H9 (cell line): ENCODE data around the gene NCKAP5L. TPM values are rescaled to one million over a fixed set of nuclear protein-coding genes. Genes with fewer than 3 reads are reported as not detected.

Source experiments
- DNase-seq: peaks from one replicate; pipeline ENCODE4 v3.0.0-alpha.2; 2017
- H2AFZ ChIP-seq: one replicate; pipeline ENCODE4 v1.6.1; 2013; ENCODE audit warnings: mild to moderate bottlenecking, low read length, control low read depth, moderate library complexity
- H2AK5ac ChIP-seq: 2 replicates; pipeline ENCODE4 v1.6.1; 2013; ENCODE audit warnings: low read length, control low read depth, mixed read lengths; ENCODE audit not compliant: insufficient read length
- H2BK120ac ChIP-seq: one replicate; pipeline ENCODE4 v1.6.1; 2013; ENCODE audit warnings: low read depth, mild to moderate bottlenecking, low read length, control low read depth, inconsistent platforms; ENCODE audit not compliant: poor library complexity, severe bottlenecking
- H2BK12ac ChIP-seq: 2 replicates; pipeline ENCODE4 v1.6.1; 2013; ENCODE audit warnings: low read length, control low read depth, mixed read lengths, low read depth; ENCODE audit not compliant: insufficient read length
- H2BK15ac ChIP-seq: 2 replicates; pipeline ENCODE4 v1.6.1; 2013; ENCODE audit warnings: low read depth, low read length, control low read depth
- H2BK20ac ChIP-seq: one replicate; pipeline ENCODE4 v1.6.1; 2013; ENCODE audit warnings: low read depth, mild to moderate bottlenecking, low read length, control low read depth, inconsistent platforms; ENCODE audit not compliant: poor library complexity, severe bottlenecking
- H2BK5ac ChIP-seq: 2 replicates; pipeline ENCODE4 v1.6.1; 2013; ENCODE audit warnings: low read length, control low read depth, mixed read lengths; ENCODE audit not compliant: insufficient read length
- H3K14ac ChIP-seq: 2 replicates; pipeline ENCODE4 v1.6.1; 2013; ENCODE audit warnings: low read length, control low read depth; ENCODE audit not compliant: insufficient read depth
- H3K18ac ChIP-seq: 2 replicates; pipeline ENCODE4 v1.6.1; 2013; ENCODE audit warnings: low read depth, mild to moderate bottlenecking, mixed read lengths, low read length, control low read depth; ENCODE audit not compliant: insufficient read length
- H3K23ac ChIP-seq: 2 replicates; pipeline ENCODE4 v1.6.1; 2013; ENCODE audit warnings: low read length, control low read depth, mixed read lengths, low read depth; ENCODE audit not compliant: insufficient read length
- H3K23me2 ChIP-seq: 2 replicates; pipeline ENCODE4 v1.6.1; 2013; ENCODE audit warnings: low read depth, mild to moderate bottlenecking, mixed read lengths, low read length, control low read depth; ENCODE audit not compliant: insufficient read length, poor library complexity, severe bottlenecking
- H3K27ac ChIP-seq: 2 replicates; pipeline ENCODE4 v1.5.1; 2013; ENCODE audit warnings: low read length, control low read depth, mixed read lengths, low read depth; ENCODE audit not compliant: insufficient read length
- H3K27me3 ChIP-seq: 2 replicates; pipeline ENCODE4 v1.6.1; 2013; ENCODE audit warnings: low read length, control low read depth, inconsistent platforms; ENCODE audit not compliant: insufficient read depth
- H3K4ac ChIP-seq: 2 replicates; pipeline ENCODE4 v1.6.1; 2013; ENCODE audit warnings: low read depth, mild to moderate bottlenecking, control low read depth, inconsistent platforms, low read length, moderate library complexity
- H3K4me1 ChIP-seq: 2 replicates; pipeline ENCODE4 v1.6.1; 2013; ENCODE audit warnings: low read length, control low read depth, inconsistent platforms; ENCODE audit not compliant: insufficient read depth
- H3K4me2 ChIP-seq: 2 replicates; pipeline ENCODE4 v1.6.1; 2013; ENCODE audit warnings: low read length, control low read depth, mixed read lengths; ENCODE audit not compliant: insufficient read length, insufficient read depth
- H3K56ac ChIP-seq: 2 replicates; pipeline ENCODE4 v1.6.1; 2013; ENCODE audit warnings: low read depth, mild to moderate bottlenecking, mixed read lengths, low read length, control low read depth; ENCODE audit not compliant: insufficient read length
- H3K79me1 ChIP-seq: 2 replicates; pipeline ENCODE4 v1.6.1; 2013; ENCODE audit warnings: low read depth, mild to moderate bottlenecking, moderate library complexity, low read length, control low read depth, inconsistent platforms; ENCODE audit not compliant: insufficient read depth, poor library complexity, severe bottlenecking
- H3K79me2 ChIP-seq: 2 replicates; pipeline ENCODE4 v1.6.1; 2013; ENCODE audit warnings: low read length, control low read depth, inconsistent platforms; ENCODE audit not compliant: insufficient read depth
- H3K9ac ChIP-seq: 2 replicates; pipeline ENCODE4 v1.6.1; 2013; ENCODE audit warnings: low read length, control low read depth, mixed read lengths; ENCODE audit not compliant: insufficient read length; ENCODE audit errors: extremely low read depth
- H3K9me3 ChIP-seq: one replicate; pipeline ENCODE4 v1.6.1; 2013; ENCODE audit warnings: low read depth, low read length, inconsistent platforms; ENCODE audit not compliant: control insufficient read depth
- H3T11ph ChIP-seq: one replicate; pipeline ENCODE4 v1.6.1; 2013; ENCODE audit warnings: mild to moderate bottlenecking, low read length, control low read depth, inconsistent platforms
- H4K20me1 ChIP-seq: one replicate; pipeline ENCODE4 v1.6.1; 2013; ENCODE audit not compliant: control insufficient read depth, insufficient read length, insufficient read depth
- H4K5ac ChIP-seq: 2 replicates; pipeline ENCODE4 v1.6.1; 2013; ENCODE audit warnings: low read depth, mild to moderate bottlenecking, mixed read lengths, low read length, control low read depth; ENCODE audit not compliant: insufficient read length
- H4K8ac ChIP-seq: replicated peaks from 2 replicates; pipeline ENCODE4 v1.6.1; 2013; ENCODE audit warnings: low read length, control low read depth, mixed read lengths, low read depth; ENCODE audit not compliant: insufficient read length
- H4K91ac ChIP-seq: 2 replicates; pipeline ENCODE4 v1.6.1; 2013; ENCODE audit warnings: low read depth, mild to moderate bottlenecking, moderate library complexity, mixed read lengths, low read length, control low read depth; ENCODE audit not compliant: insufficient read length
- H3K27ac Mint-ChIP-seq, 3 experiments: 2 replicates in 2 of 3; 3 replicates in 1 of 3; pipeline ENCODE4 v1.8.0; 2020 to 2021; ENCODE audit warnings: mixed read lengths in 3 of 3, mild to moderate bottlenecking in 1 of 3, moderate library complexity in 1 of 3
- H3K27me3 Mint-ChIP-seq: 2 replicates; pipeline ENCODE4 v1.8.0; 2021; ENCODE audit warnings: low read depth, mild to moderate bottlenecking, moderate library complexity, mixed read lengths
- H3K36me3 Mint-ChIP-seq, 3 experiments: 2 replicates in 2 of 3; 3 replicates in 1 of 3; pipeline ENCODE4 v1.8.0; 2020 to 2021; ENCODE audit warnings: low read depth in 3 of 3, mixed read lengths in 3 of 3; ENCODE audit not compliant: insufficient read depth in 1 of 3
- H3K4me1 Mint-ChIP-seq, 2 experiments: 2 replicates each; pipeline ENCODE4 v1.8.0; 2020; ENCODE audit warnings: mixed read lengths in 2 of 2
- H3K4me3 Mint-ChIP-seq, 2 experiments: 2 replicates in 1 of 2; 3 replicates in 1 of 2; pipeline ENCODE4 v1.8.0; 2020 to 2021; ENCODE audit warnings: mild to moderate bottlenecking in 2 of 2, mixed read lengths in 2 of 2, moderate library complexity in 1 of 2
- H3K9me3 Mint-ChIP-seq, 2 experiments: 2 replicates in 1 of 2; 3 replicates in 1 of 2; pipeline ENCODE4 v1.8.0; 2020; ENCODE audit warnings: mild to moderate bottlenecking in 2 of 2, mixed read lengths in 2 of 2, moderate library complexity in 1 of 2
- CTCF ChIP-seq: fragments of 200-600 bp; sonication (generic); conservative IDR thresholded peaks from 3 replicates; pipeline ENCODE4 v1.8.0; 2021; ENCODE audit warnings: antibody characterized with exemption, mild to moderate bottlenecking
- WGBS: extraction: QIAGEN DNeasy Blood & Tissue Kit; methylation state at CpG from one replicate; pipeline ENCODE4 v1.1.7; 2013; ENCODE audit warnings: missing lambda C conversion rate, low lambda C conversion rate, mixed read lengths; ENCODE audit not compliant: insufficient read length; ENCODE audit errors: extremely low coverage; 5-methylcytosine and 5-hydroxymethylcytosine counted together
- total RNA-seq: library from RNA; stranded (reverse); gene quantifications from 2 replicates; pipeline ENCODE4 v1.2.1, GENCODE V29; 2021

Gene NCKAP5L
- total RNA-seq, 1 experiment from 2014 or later: 27.7 TPM

GRCh38 chr12:49808686-49809380, 19.4 kb downstream of the NCKAP5L start:
- Histone ChIP-seq H2BK15ac (no peak overlapping the region), H3K23ac (no peak overlapping the region), H3T11ph (no peak overlapping the region), H3K9ac (no peak overlapping the region), H3K56ac (no peak overlapping the region), H2AFZ (no peak overlapping the region), H2BK12ac (no peak overlapping the region), H3K79me2 (no peaks in the 10 kb centered on the region), H3K4ac (no peak overlapping the region), H4K20me1 (no peaks in the 10 kb centered on the region), H4K5ac (no peak overlapping the region), H3K14ac (peak overlapping the region; percentile 70), H3K9me3 (no peaks in the 10 kb centered on the region), H4K91ac (peak overlapping the region; percentile 3), H3K27me3 (no peaks in the 10 kb centered on the region), H3K4me1 (peaks cover 14% of the 10 kb centered on the region; the same call in 1 of the 2 replicates), H4K8ac (no peak overlapping the region), H3K4me2 (no peak overlapping the region), H2AK5ac (no peak overlapping the region), H2BK20ac (no peak overlapping the region), H3K23me2 (no peaks in the 10 kb centered on the region), H2BK5ac (no peak overlapping the region), H2BK120ac (peak overlapping the region; percentile 70), H3K79me1 (no peaks in the 10 kb centered on the region), H3K18ac (peak overlapping the region; percentile 30), H3K27ac (no peak overlapping the region)
- Mint-ChIP-seq H3K27ac (peak overlapping the region; percentile 93 to 96 (median 96); a peak in 4 of 7 replicates), H3K4me3 (no peak overlapping the region; a peak in 1 of 5 replicates), H3K9me3 (no peaks in the 10 kb centered on the region; a peak in 1 of 5 replicates), H3K4me1 (peaks cover 26 to 52% of the 10 kb centered on the region in 2 experiments), H3K36me3 (peaks cover 0 to 20% (median 14%) of the 10 kb centered on the region in 3 experiments; a peak in 5 of 7 replicates), H3K27me3 (no peaks in the 10 kb centered on the region)
- TF ChIP-seq CTCF: no peak
- no peak for DNase-seq
- no CpG with 5 or more reads among the region's 14 CpGs for WGBS
